Breast epithelium (tissue), 3 donors: Measurements from ENCODE around the gene RAB2B.

Experiments used
- POLR2AphosphoS5 ChIP-seq, 3 donors: sonication (generic); formaldehyde crosslinking; IDR thresholded peaks; one replicate each; pipeline ENCODE4 v1.6.1; 2017; ENCODE audit warnings: antibody characterized with exemption in 3 of 3
- TF ChIP-seq, protein P1 (sequence below), 3 donors: fragments of 450-650 bp; IDR thresholded peaks; one replicate each; pipeline ENCODE4 v1.5.1; 2016 to 2017; ENCODE audit warnings: antibody characterized with exemption in 3 of 3, mild to moderate bottlenecking in 3 of 3, moderate library complexity in 3 of 3

DNA sequence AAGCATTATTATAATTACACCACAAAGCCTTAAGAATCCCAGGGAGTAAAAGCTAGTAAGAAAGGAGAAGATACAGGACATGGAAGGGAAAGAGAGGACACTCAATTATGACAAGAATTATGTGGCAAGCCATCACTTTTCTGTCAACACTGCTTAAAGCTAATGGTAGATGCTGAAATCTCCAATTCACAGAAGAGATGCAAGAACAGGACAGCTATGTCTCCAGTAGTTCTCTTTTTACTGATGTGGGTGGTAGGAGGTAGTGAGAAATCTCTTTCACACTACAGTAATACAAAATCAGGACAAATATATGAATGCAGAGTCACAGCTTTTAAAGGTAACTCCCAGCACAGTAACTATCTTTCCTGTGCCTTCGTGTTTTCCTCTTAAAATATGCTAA is 50.1 kb downstream of the RAB2B start:
- TF ChIP-seq, protein P1, sequence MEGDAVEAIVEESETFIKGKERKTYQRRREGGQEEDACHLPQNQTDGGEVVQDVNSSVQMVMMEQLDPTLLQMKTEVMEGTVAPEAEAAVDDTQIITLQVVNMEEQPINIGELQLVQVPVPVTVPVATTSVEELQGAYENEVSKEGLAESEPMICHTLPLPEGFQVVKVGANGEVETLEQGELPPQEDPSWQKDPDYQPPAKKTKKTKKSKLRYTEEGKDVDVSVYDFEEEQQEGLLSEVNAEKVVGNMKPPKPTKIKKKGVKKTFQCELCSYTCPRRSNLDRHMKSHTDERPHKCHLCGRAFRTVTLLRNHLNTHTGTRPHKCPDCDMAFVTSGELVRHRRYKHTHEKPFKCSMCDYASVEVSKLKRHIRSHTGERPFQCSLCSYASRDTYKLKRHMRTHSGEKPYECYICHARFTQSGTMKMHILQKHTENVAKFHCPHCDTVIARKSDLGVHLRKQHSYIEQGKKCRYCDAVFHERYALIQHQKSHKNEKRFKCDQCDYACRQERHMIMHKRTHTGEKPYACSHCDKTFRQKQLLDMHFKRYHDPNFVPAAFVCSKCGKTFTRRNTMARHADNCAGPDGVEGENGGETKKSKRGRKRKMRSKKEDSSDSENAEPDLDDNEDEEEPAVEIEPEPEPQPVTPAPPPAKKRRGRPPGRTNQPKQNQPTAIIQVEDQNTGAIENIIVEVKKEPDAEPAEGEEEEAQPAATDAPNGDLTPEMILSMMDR (IDR thresholded peaks at IDR 0.05): no peak
- TF ChIP-seq POLR2AphosphoS5 (IDR thresholded peaks at IDR 0.05): no peak
